Effector CD8-positive, alpha-beta T cell (primary cell): ENCODE data around the gene REXO5.

Experiments
- DNase-seq: peaks from one replicate; lab custom pipeline; 2025; lab: John Stamatoyannopoulos, UW

The REXO5 gene

DNA sequence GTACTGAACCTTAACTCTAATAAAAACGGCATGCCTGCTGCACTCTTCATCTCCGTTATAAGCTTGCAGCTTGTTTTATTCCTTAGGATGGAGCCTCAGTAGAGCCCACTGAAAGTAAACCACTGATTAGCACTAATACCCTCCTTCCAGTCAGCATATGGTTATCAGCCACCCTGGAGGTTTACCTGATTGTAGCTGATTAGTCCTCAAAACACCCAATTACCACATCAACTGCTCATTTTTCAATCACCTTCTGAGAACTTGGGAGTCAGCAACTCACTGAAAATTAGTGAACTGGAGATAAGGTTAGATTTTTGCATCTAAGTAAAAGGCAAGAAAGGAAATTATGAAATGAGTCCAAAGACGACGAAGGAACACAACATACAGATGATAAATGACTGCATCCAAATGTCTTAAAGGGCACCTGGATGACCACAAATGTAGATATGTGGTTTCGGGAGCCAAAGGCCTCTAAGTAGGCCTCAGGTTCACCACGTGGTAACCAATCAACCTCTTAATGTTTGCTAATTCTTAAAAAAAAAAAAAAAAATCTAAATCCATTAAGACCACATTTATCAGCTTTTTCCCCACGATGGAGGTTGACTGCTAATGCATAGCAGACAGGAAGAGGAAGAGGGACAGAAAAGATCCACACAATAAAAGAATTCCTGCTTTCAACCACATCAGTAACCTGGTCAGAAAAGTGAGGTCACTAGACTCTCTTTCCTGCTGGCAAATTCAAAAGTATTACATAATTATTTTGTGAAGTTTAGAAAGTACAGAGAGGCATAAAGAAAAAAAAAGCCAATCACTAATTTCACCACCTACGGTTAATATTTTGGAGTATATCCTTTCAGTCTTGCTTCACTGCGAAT is 65.9 kb downstream of the REXO5 start:
- DNase-seq: no peak

- no peak for DNase-seq
Measured at GRCh38 chr16:20873331-20873730, 67.0 kb downstream of the REXO5 start.

DNA sequence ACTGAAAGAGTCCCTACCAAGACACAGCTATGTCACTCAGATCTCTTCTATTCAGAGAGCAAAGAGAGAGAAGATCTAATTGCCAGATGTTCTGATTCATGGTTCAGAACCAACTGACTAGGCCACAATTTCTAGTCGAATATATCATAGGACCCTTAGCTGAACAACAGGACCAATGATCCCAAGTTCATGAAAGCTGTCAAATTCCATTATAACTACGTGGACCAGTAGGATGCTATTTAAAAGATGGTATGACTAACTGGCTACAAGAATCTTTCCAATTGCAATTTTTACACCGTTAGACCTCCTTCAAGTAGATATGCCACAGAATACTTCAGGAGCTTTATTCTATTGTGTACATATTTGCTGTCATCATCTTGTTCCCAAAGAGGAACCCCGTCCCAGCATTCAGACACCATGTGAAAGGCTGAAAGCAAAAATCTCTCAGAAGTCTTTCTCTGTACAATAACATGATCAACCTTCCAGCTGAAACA is 67.8 kb downstream of the REXO5 start:
- DNase-seq: no peak

GRCh38 chr16:20875355-20875650 is 69.0 kb downstream of the REXO5 start:
- DNase-seq: no peak

DNA sequence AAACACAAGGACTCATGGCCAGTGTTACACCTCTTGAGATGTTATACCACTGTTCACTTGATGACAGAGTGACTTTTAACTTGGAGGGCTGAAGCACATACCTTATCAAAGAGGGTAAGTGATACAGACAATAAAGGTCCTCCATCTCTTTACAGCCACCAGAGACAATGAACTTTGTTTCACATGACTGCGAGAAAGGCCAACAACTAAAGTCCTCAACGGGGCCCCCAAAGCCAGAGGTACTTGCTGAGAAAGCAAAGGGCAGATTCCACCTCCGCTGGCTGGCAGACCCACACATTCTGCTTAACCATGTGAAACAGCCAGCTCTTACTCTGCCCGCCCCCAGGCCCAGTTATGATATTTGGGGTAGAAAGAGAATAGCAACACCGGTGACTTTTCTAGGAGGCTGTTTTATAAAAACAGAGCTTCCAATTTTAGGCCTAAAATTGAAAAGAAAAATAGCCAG is 72.4 kb downstream of the REXO5 start:
- DNase-seq: no peak

DNA sequence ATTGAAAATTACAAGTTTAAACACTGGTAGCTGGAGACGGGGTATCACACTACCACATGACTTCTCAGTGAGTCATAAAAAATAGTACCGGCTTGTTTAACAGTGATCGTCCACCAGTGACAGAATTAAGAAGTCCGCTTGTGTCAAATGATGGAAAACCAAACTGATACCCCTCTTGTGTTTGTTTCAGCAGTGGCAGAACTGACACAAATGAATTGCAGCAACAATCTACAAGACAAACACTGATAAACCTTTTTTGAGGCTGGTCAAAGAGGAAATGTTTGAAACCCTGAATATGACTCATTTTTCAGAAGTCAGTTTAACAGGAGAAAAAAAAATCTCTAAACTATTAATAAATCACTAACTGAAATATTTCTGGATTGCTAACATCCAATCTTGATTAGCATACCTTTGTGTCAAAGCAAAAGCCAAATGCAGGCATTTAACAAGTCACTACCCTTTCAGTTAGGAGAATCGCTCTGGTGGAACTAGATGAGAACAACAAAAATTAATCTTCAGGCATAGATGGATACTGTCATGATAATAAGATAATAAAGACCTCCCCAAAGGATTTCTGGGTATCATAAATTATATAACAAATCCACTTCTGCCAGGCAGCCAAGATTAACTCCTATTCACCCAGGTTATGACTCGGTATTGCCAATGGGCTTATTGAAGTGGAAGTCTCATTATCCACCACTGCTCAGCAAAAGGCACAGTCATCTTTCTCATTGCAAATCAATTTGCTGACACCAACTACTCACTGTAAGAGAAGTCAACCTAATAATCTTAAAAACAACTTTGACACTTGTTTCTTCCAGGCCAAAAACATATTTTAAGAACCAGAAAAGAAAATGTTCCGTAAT is 73.1 kb downstream of the REXO5 start:
- DNase-seq: no peak

DNA sequence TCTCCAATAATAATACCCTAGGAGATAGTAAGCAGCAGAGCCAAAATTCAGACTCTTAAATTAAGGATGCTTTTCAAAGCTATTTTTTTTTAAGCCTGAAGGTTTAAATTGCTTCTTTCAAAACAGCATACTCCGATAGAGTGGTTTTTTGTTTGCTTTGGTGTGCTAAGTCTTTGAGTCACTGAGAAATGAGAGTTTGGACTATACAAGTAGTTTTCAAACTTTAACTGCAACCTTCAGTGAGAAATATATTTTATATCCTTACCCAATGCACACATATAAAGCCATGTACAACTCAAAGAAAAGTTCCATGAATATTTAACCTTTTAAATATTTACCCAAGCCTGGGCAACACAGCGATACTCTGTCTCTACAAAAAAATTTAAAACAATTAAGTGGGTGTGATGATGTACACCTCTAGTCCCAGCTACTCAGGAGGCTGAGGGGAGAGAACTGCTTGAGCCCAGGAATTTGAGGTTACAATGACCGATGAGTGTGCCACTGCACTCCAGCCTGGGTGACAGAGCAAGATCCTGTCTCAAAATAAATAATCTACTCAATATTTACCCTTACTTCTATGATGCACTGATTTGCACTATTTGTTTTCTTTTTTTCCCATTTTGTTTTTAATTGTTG is 74.7 kb downstream of the REXO5 start:
- no peak for DNase-seq

- DNase-seq: no peak
Measured at GRCh38 chr16:20881503-20881878, 75.2 kb downstream of the REXO5 start.

- DNase-seq: no peak
Measured at GRCh38 chr16:20883554-20884239, 77.4 kb downstream of the REXO5 start.

- DNase-seq: no peak
Measured at GRCh38 chr16:20884240-20884556, 77.9 kb downstream of the REXO5 start.

GRCh38 chr16:20886320-20886719 is 80.0 kb downstream of the REXO5 start:
- DNase-seq: no peak

- DNase-seq: no peak
Measured at GRCh38 chr16:20887207-20887606, 80.9 kb downstream of the REXO5 start.

DNA sequence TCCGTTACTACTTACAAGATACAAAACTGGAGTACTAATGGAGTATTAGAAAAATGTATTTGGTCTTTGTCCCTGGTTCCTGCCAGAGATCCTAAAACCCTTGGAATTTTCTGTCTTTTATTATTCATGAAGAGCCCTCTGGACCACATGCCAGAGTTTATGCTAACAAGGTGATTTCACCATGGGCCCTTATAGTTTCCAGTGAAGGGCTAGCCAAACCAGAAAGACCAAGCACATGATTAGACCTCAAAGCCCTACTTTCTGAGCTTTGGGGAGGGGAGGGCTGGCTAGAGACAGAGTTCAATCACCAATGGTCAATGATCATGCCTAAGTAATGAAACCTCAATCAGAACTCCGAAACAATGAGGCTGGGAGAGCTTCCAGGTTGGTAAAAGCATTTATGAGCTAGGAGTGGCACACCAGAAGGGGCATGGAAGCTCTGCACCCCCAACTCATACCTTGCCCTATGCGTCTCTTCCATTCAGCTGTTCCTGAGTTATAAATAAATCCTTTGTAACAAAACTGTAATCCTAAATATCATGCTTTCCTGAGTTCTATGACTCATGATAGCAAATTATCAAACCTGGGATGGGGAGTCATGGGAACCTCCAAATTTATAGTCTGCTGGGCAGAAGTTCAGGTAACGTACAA is 83.4 kb downstream of the REXO5 start:
- no peak for DNase-seq

GRCh38 chr16:20894388-20894787 is 88.1 kb downstream of the REXO5 start:
- no peak for DNase-seq

DNA sequence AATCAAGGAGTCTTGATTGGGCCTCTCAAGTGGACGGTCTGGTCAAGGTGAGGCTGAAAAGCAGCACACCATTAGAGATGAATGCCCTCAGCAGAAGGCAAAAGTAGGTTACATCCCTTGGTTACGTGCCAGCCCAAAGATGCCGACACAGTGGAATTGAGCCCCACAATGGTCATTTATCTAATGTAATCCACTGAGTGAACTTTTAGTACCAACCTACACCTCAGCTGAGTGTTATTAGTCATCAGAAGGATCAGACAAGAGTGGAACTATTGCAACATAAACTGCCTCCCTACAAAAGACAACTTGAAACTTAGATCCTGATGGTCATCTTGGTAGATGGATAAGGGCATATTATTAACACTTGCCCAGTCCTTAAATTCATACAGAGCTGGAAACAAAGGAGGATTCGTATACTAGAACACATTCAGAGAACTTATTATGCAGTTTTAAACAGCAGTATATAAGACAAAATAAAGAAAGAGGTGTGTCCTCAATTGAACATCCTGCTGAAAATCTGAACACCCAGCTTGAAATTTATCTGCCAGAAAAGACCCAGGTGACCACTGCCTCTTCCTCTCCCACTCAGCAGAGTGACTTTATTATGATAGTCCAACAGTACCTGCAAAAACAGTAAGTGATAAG is 91.0 kb downstream of the REXO5 start:
- DNase-seq: no peak

GRCh38 chr16:20897922-20898321 is 91.6 kb downstream of the REXO5 start:
- DNase-seq: no peak

GRCh38 chr16:20899071-20899470 is 92.7 kb downstream of the REXO5 start:
- no peak for DNase-seq
